ENCODE results near the gene XRCC3. TPM values are rescaled to one million over a fixed set of nuclear protein-coding genes. Genes with fewer than 3 reads are reported as not detected.

Gene XRCC3
- total and polyA plus RNA-seq, 12 donors, result 1.0 to 4.4 (median 3.0) TPM

DNA sequence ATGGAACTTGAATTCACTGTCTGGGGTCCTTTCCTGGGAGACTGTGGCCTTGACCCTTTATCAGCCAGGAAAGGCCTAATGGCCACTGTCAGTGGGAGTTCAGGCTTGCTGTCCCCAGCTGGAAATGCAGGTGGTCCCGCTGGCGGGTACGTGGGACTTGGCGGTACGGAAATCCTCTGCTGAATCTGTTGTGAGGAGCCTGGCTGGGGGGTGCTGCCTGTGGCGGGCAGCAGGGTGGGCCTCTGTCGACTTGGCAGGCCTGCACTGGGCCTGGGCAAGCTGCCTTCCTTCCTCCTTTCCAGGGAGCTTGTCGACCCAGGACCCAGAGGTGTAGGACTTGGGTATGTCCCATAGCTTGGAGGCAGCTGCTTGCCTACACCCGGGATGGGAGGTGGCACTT, 26.6 kb upstream of the XRCC3 start:
- TF ChIP-seq, protein P1, sequence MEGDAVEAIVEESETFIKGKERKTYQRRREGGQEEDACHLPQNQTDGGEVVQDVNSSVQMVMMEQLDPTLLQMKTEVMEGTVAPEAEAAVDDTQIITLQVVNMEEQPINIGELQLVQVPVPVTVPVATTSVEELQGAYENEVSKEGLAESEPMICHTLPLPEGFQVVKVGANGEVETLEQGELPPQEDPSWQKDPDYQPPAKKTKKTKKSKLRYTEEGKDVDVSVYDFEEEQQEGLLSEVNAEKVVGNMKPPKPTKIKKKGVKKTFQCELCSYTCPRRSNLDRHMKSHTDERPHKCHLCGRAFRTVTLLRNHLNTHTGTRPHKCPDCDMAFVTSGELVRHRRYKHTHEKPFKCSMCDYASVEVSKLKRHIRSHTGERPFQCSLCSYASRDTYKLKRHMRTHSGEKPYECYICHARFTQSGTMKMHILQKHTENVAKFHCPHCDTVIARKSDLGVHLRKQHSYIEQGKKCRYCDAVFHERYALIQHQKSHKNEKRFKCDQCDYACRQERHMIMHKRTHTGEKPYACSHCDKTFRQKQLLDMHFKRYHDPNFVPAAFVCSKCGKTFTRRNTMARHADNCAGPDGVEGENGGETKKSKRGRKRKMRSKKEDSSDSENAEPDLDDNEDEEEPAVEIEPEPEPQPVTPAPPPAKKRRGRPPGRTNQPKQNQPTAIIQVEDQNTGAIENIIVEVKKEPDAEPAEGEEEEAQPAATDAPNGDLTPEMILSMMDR (IDR thresholded peaks at IDR 0.05), result no peak
- peak overlapping the region in 2 of 10 donors; percentile 8 to 26 for H3K27ac ChIP-seq
- peaks cover 0 to 13% (median 3%) of the 10 kb centered on the region in 9 donors for H3K4me1 ChIP-seq
- H3K9me3 ChIP-seq, result no peaks in the 10 kb centered on the region
- H3K4me3 ChIP-seq, result no peak overlapping the region
- H3K36me3 ChIP-seq, result peaks cover 4 to 100% (median 28%) of the 10 kb centered on the region in 9 donors
- ATAC-seq (no peak), DNase-seq (no peak)
- intact Hi-C loops (cut with DNase I), result no loop called here
- H3K27me3 ChIP-seq, result no peaks in the 10 kb centered on the region
- 75 to 78% methylated on average over 9 of the region's 9 CpGs for WGBS, 2 donors

DNA sequence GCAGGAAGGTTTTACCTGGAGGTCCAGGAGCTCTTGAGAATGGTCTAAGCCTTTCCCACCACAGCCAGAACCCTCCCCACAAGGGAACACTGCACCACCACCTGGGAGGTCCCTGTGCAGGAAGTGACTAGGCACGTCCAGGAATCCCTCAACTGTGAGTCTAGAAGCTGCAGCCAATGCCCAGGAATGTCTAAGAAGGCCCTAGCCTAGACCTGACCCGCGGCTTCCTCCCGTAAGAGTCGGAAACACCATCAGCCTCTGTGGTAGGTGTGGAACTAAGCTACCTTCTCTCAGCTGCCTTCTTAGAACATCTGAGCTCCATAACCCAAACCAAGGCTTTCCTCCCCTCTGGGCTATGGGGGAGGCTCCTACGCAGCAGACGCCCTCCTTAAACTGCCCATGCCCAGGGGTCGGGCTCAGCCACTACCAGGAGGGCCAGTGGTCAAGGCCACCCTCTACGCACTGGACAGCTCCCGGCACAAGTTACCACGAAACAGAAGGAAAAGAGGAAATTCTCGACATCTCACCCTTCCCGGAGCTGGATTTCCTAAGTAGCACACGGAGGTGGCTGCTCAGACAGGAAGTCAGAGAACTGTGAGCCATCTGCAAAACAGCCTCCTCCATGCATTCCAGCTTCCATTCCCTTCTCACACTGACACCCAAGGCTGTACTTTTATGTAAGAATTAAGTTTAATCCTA, 25.9 kb upstream of the XRCC3 start:
- intact Hi-C loops (cut with DNase I), result no loop called here

DNA sequence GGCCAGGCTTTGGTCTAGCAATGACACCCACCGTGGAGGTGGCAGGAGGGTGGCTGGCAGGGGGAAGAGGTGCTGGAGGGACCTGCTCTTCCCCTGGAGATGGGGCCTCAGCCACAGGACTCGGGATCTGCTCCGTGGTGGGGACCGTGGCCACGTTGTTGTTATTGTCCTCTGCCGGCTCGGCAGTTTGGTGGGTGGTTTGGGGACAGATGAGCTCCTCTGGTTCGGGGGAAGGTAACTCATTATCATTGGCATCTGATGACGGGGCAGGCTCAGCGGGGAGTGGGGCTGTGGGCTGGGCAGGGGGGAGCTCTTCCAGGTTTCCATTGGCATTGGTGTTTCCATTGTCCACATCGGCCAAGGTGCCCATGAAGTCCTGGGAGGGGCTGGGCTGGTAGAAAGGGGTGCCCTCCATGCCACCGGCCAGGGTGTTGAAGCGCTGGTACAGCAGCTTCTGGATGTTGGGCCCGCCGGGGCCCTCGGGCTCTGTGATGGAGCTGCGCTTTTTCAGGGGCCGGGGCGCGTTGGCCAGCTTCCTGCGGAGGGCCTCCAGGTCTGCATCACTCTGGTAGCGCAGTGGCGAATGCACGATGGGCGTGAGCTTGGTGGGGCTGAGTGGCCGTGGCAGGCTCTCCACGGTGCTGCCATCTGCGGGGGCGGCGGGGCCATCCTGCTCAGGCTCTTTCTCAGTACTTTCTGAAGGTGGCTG, 24.7 kb upstream of the XRCC3 start:
- intact Hi-C loops (cut with DNase I), result no loop called here
- Histone ChIP-seq H3K4me1 (peaks cover 4 to 32% (median 20%) of the 10 kb centered on the region in 9 donors), H3K4me3 (no peak overlapping the region), H3K27me3 (no peaks in the 10 kb centered on the region), H3K9me3 (no peaks in the 10 kb centered on the region), H3K36me3 (peaks cover 3 to 100% (median 29%) of the 10 kb centered on the region in 9 donors), H3K27ac (no peak overlapping the region)
- ATAC-seq, result no peak
- TF ChIP-seq, protein P1 (IDR thresholded peaks at IDR 0.05), result no peak
- 94 to 95% methylated on average over 26 to 30 of the region's 30 CpGs for WGBS, 2 donors
- DNase-seq, result no peak

More for the DNA sequence above, 25.9 kb upstream of the XRCC3 start:
- Histone ChIP-seq H3K27ac (peak overlapping the region in 2 of 10 donors; percentile 8 to 26), H3K9me3 (no peaks in the 10 kb centered on the region), H3K27me3 (no peaks in the 10 kb centered on the region), H3K36me3 (peaks cover 3 to 100% (median 29%) of the 10 kb centered on the region in 9 donors), H3K4me1 (peaks cover under 1 to 20% (median 10%) of the 10 kb centered on the region in 9 donors), H3K4me3 (no peak overlapping the region)
- TF ChIP-seq, protein P1 (IDR thresholded peaks at IDR 0.05), result no peak
- 67 to 71% methylated on average over 14 of the region's 14 CpGs for WGBS, 2 donors
- DNase-seq (no peak), ATAC-seq (no peak)

DNA sequence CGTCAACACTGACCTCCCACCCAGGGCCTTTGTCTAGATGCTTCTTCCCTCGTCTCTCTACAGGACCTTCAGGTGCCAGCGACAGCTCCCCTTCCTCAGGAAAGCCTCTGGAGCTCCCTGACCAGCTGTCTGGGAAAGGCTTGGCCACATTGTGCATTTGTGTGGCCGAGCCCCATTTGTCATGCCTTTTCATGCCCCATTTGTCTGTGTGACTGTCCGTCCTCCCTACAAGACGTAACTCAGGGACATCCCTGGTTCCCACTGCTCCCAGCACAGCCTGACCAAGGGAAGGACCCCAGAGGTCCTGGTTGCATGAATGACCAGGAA, 24.2 kb upstream of the XRCC3 start:
- WGBS, 2 donors, result 88 to 91% methylated on average over 6 of the region's 6 CpGs
- intact Hi-C loops (cut with DNase I), result no loop called here

More for the DNA sequence above, 24.2 kb upstream of the XRCC3 start:
- H3K4me3 ChIP-seq, result no peak overlapping the region
- H3K36me3 ChIP-seq, result peaks cover 3 to 100% (median 34%) of the 10 kb centered on the region in 9 donors
- H3K27ac ChIP-seq, result no peak overlapping the region
- no peaks in the 10 kb centered on the region for H3K27me3 ChIP-seq
- ATAC-seq (no peak), DNase-seq (no peak)
- no peaks in the 10 kb centered on the region for H3K9me3 ChIP-seq
- TF ChIP-seq, protein P1 (IDR thresholded peaks at IDR 0.05), result no peak
- peaks cover 4 to 34% (median 21%) of the 10 kb centered on the region in 9 donors for H3K4me1 ChIP-seq
